Upper lobe of right lung (tissue), 1 donor: ENCODE measurements around the gene IQGAP2. TPM values are rescaled to one million over a fixed set of nuclear protein-coding genes. Genes with fewer than 3 reads are reported as not detected.

Experiments used
- ATAC-seq: fragments of 200-7000 bp; cut with Tn5 transposase; one replicate; pipeline ENCODE4 v1.9.1; 2020; ENCODE audit warnings: mild to moderate bottlenecking, moderate library complexity
- DNase-seq: peaks from one replicate; pipeline ENCODE4 v3.0.0-alpha.2; 2020
- H3K27ac ChIP-seq: fragments of 200-600 bp; one replicate; pipeline ENCODE4 v1.8.0; 2022
- H3K27me3 ChIP-seq: fragments of 200-600 bp; one replicate; pipeline ENCODE4 v1.8.0; 2022; ENCODE audit warnings: mild to moderate bottlenecking
- H3K36me3 ChIP-seq: fragments of 200-600 bp; one replicate; pipeline ENCODE4 v1.8.0; 2022
- H3K4me1 ChIP-seq: fragments of 200-600 bp; one replicate; pipeline ENCODE4 v1.8.0; 2022
- H3K4me3 ChIP-seq: fragments of 200-600 bp; one replicate; pipeline ENCODE4 v1.8.0; 2022; ENCODE audit warnings: mild to moderate bottlenecking
- H3K9me3 ChIP-seq: fragments of 200-600 bp; one replicate; pipeline ENCODE4 v1.8.0; 2022
- intact Hi-C: fragments of 100-400 bp; cut with DNase I; formaldehyde crosslinking; loops from one replicate; pipeline ENCODE4 v1.11.0; 2022
- total RNA-seq: library from RNA; stranded (reverse); fragmentation: NEBNext Ultra II Directional; extraction: Animal tissue kit (Norgen Biotek cat#: 25700); gene quantifications from one replicate; pipeline ENCODE4 v1.2.1, GENCODE V29; 2021
- TF ChIP-seq, protein P1 (sequence below): fragments of 200-600 bp; IDR thresholded peaks from one replicate; pipeline ENCODE4 v1.8.0; 2022; ENCODE audit warnings: antibody characterized with exemption
- donor health status: DM: no; HTN: yes; CAD: no; lungs with severe emphysema.

IQGAP2 gene
- total RNA-seq, 1 donor from 2014 or later = 31.0 TPM

DNA sequence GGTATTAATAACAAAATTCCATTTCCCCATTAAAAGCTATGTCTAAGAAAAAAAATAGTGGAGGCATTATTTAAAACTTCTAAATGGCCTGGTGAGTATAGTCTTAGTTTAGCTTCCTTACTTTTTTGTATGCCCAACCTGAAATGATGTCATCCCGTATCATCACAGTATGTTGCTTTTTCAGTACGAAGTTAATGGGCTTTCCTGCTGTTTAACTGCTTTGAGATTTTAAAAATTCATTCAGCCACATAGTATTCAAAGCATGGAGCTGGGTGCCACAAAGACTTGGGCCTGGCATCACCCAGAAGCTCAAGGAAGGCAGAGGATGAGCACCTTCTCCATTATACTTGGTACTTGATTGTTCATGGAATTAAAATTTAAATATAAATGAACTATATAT, 212.7 kb downstream of the IQGAP2 start:
- H3K4me3 ChIP-seq = no peak overlapping the region
- ATAC-seq = no peak
- peaks cover 3% of the 10 kb centered on the region for H3K36me3 ChIP-seq
- no peaks in the 10 kb centered on the region for H3K27me3 ChIP-seq
- TF ChIP-seq, protein P1, sequence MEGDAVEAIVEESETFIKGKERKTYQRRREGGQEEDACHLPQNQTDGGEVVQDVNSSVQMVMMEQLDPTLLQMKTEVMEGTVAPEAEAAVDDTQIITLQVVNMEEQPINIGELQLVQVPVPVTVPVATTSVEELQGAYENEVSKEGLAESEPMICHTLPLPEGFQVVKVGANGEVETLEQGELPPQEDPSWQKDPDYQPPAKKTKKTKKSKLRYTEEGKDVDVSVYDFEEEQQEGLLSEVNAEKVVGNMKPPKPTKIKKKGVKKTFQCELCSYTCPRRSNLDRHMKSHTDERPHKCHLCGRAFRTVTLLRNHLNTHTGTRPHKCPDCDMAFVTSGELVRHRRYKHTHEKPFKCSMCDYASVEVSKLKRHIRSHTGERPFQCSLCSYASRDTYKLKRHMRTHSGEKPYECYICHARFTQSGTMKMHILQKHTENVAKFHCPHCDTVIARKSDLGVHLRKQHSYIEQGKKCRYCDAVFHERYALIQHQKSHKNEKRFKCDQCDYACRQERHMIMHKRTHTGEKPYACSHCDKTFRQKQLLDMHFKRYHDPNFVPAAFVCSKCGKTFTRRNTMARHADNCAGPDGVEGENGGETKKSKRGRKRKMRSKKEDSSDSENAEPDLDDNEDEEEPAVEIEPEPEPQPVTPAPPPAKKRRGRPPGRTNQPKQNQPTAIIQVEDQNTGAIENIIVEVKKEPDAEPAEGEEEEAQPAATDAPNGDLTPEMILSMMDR = no peak
- intact Hi-C loops = no loop called here
- H3K27ac ChIP-seq = no peak overlapping the region
- no peaks in the 10 kb centered on the region for H3K4me1 ChIP-seq
- H3K9me3 ChIP-seq = no peaks in the 10 kb centered on the region
- DNase-seq = no peak

DNA sequence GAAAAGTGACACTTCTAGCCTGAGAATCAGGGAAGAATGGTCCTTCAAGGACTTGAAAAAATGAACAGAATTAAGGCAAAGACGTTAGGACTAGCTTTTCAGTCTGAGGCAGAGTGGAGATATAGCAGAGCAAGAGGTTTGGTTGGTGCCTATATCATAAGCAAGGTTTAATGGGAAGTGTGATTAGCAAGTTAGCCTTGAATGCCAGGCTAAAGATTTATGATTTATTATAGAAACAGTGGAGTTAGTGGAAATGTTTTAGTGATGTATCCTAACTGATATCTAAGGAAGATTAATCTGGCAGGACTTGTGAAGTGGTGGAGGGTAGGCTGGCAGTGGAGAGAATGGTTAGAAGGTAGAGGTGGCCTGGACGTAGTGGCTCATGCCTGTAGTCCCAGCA, 213.1 kb downstream of the IQGAP2 start:
- Histone ChIP-seq H3K4me1 (no peaks in the 10 kb centered on the region), H3K27ac (no peak overlapping the region), H3K9me3 (no peaks in the 10 kb centered on the region), H3K27me3 (no peaks in the 10 kb centered on the region), H3K36me3 (peaks cover 3% of the 10 kb centered on the region), H3K4me3 (no peak overlapping the region)
- DNase-seq = no peak
- intact Hi-C loops = no loop called here
- no peak for ATAC-seq
- TF ChIP-seq, protein P1 = no peak

DNA sequence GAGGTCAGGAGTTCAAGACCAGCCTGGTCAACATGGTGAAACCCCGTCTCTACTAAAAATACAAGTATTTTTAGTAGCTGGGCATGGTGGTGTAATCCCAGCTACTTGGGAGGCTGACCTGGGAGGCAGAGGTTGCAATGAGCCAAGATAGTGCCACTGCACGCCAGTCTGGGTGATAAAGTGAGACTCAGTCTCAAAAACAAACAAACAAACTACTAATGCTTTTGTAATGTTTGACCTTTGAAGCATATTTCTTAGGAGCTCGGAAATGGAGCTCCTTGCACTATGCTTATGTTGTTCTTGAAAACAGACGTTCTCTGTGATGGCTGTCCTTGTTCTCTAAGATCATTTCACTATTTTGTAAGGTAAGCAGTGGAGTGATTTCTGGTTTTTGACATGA, 214.1 kb downstream of the IQGAP2 start:
- Histone ChIP-seq H3K27ac (no peak overlapping the region), H3K4me1 (no peaks in the 10 kb centered on the region), H3K36me3 (peaks cover 3% of the 10 kb centered on the region), H3K9me3 (no peaks in the 10 kb centered on the region), H3K4me3 (no peak overlapping the region), H3K27me3 (no peaks in the 10 kb centered on the region)
- intact Hi-C loops = no loop called here
- DNase-seq = no peak
- TF ChIP-seq, protein P1 = no peak
- no peak for ATAC-seq

- no peak for ATAC-seq
- Histone ChIP-seq H3K4me1 (no peaks in the 10 kb centered on the region), H3K36me3 (peaks cover 3% of the 10 kb centered on the region), H3K27me3 (no peaks in the 10 kb centered on the region), H3K4me3 (no peak overlapping the region), H3K27ac (no peak overlapping the region), H3K9me3 (no peaks in the 10 kb centered on the region)
- DNase-seq = no peak
- intact Hi-C loops = no loop called here
- TF ChIP-seq, protein P1 = no peak
Measured at GRCh38 chr5:76617675-76618074, 214.6 kb downstream of the IQGAP2 start.

DNA sequence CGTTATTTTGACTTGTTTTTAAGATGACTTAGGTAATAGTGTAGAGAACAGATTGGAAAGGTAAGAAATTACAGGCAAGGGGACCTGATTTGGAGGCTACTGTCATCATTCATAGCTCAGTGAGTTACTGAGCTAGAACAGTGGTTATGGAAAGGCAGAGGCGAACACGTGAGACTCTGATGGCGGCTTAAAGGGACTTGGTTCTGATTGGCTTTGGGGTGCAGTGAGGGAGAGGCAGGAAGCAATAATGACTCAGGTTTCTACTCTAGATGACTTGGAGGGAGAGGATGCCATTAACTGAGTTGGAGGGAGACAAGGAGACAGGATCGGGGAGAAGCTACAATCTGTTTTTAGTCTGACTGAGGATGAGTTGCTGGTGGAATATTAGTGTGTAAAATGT, 217.1 kb downstream of the IQGAP2 start:
- no peak overlapping the region for H3K27ac ChIP-seq
- DNase-seq (no peak), ATAC-seq (no peak)
- no peak overlapping the region for H3K4me3 ChIP-seq
- no peaks in the 10 kb centered on the region for H3K4me1 ChIP-seq
- TF ChIP-seq, protein P1 = no peak
- H3K27me3 ChIP-seq = no peaks in the 10 kb centered on the region
- no peaks in the 10 kb centered on the region for H3K9me3 ChIP-seq
- H3K36me3 ChIP-seq = no peaks in the 10 kb centered on the region
- intact Hi-C loops = no loop called here

DNA sequence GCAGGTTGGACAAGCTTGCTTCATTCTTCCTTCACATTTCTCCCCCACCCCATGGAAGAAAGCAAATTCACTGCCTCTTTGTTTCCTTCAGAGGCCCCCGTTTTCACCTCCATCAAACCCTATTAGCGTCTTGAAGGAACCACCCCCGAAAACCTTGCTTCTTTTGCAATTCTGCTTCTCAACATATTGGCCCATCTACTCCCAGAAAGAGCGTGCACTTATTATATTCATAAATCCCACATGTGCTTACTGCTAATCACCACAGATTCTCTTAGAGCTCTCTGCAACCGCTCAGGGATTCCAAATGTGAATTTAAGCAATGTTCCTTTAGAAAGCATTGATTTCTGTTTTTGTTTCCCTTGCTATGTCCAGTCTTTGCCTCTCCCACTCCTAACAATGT, 219.0 kb downstream of the IQGAP2 start:
- DNase-seq = no peak
- TF ChIP-seq, protein P1 = no peak
- Histone ChIP-seq H3K27me3 (no peaks in the 10 kb centered on the region), H3K4me1 (no peaks in the 10 kb centered on the region), H3K36me3 (no peaks in the 10 kb centered on the region), H3K27ac (no peak overlapping the region), H3K4me3 (no peak overlapping the region), H3K9me3 (no peaks in the 10 kb centered on the region)
- intact Hi-C loops = no loop called here
- no peak for ATAC-seq
